B cell (primary cell): ENCODE measurements around the gene CYP3A4.

Source experiments
- EZH2 ChIP-seq: IDR thresholded peaks from 2 replicates; pipeline ENCODE4 v1.6.1; 2012; ENCODE audit warnings: borderline replicate concordance, low read depth, mild to moderate bottlenecking, moderate library complexity, low read length; ENCODE audit not compliant: insufficient read depth, poor library complexity, severe bottlenecking
- TF ChIP-seq, protein P1 (sequence below): fragments of 200-600 bp; IDR thresholded peaks from one replicate; pipeline ENCODE4 v1.8.0; 2022; ENCODE audit warnings: antibody characterized with exemption, mild to moderate bottlenecking

DNA sequence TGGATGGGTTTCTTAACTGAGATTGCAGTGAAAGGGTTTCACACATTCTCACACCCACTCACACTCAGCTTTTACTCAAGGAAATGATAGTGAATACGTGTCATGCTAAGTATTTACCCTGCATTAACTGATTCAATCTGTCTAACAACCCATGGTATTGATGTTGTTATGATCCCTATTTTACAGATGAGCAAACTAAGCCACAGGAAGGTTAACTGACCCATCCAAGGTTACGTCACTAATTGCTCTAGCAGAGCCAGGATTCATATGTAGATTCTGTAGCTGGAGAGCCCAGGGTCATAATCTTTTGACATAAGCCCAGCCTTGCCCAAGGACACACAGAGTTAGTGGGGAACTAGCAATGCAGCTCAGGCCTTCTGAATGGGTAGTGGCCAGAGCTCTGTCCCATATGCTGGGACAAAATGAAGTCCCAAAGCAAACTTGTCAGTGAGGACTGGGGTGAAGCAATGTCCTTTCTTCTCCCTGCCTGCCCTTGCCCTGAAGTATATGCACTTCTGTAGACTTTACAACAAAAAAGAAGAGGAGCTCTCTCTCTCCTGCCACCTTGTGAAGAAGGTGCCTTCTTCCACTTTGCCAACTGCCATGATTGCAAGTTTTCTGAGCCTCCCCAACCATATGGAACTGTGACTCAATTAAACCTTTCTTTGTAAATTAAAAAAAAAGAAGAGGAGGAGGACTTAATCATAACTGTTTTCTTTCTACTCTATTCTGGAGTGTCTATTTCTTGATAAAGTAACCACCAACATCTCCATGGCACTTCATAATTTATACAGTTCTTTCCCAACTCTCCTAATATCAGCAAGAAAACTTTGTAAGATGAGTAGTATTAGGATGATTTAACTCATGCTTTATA lies 44.0 kb downstream of the CYP3A4 start:
- TF ChIP-seq, protein P1, sequence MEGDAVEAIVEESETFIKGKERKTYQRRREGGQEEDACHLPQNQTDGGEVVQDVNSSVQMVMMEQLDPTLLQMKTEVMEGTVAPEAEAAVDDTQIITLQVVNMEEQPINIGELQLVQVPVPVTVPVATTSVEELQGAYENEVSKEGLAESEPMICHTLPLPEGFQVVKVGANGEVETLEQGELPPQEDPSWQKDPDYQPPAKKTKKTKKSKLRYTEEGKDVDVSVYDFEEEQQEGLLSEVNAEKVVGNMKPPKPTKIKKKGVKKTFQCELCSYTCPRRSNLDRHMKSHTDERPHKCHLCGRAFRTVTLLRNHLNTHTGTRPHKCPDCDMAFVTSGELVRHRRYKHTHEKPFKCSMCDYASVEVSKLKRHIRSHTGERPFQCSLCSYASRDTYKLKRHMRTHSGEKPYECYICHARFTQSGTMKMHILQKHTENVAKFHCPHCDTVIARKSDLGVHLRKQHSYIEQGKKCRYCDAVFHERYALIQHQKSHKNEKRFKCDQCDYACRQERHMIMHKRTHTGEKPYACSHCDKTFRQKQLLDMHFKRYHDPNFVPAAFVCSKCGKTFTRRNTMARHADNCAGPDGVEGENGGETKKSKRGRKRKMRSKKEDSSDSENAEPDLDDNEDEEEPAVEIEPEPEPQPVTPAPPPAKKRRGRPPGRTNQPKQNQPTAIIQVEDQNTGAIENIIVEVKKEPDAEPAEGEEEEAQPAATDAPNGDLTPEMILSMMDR: no peak
- no peak for TF ChIP-seq EZH2
